HG03439 (cell line): ENCODE results near the gene LYPLAL1.
"Not testable (repeated sequence)": the region's sequence is repeated elsewhere in the genome, so short reads cannot be mapped to it uniquely, and the experiment has no call there.

ENCODE experiments used
- ATAC-seq: cut with Tn5 transposase; IDR thresholded peaks from one replicate; pipeline ENCODE4 v1.9.1; 2021; ENCODE audit warnings: mild to moderate bottlenecking, moderate library complexity; ENCODE audit not compliant: unreplicated experiment

The LYPLAL1 gene

DNA sequence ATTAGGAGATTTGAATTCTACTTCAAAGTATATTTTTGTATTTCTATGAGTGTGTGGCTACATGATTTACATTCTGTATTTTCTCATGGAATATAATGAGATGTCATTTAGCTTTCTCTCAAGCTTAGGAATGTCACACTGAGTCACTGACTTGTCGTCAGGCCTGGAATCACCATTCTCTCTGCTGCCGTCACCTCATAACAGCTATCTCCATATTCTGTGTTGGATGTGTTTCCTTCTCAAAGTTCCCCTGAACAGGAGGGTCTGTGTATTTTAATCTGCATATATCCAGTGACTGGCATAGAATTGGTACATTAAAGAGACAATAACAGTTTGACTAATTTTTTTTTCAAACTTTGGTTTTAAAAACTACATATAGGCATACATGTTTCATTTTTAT is 35.9 kb downstream of the LYPLAL1 start:
- no peak for ATAC-seq

DNA sequence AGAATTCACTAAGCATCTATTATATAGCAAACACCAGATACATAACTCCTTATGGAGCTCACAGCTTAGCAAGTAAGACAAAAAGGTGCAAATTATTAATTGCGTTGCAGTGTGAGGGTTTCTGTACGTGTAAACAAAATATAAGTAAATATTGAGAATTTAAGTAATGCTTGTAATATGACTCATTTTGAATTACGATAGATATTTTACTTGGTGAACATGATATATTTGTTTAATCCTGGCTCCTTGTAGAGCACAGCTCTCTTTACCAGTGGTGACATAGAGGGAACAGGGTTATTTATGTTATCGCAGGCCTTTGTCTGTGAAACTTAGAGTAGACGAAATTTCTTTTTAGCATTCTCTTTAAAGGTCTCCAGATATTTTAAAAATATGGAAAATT is 36.4 kb downstream of the LYPLAL1 start:
- no peak for ATAC-seq

DNA sequence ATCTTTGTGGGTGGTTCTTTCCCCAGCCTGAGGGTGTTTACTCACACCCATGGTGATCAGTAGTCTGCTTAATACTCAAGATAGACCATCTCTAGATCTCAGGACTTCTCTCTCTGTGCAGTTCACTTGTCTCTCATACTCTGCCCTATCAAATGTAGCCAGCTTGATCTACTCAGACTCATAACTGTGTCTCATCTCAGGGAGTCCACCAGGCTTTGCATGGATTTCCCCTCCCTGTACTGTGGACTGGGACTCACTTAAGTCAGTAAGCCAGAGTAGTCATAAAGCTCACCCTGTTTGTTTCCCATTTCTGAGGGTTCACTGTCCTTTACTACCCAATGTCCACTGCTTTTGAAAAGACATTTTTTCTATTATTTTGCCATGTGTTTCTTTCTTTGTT is 41.8 kb downstream of the LYPLAL1 start:
- ATAC-seq = no peak

DNA sequence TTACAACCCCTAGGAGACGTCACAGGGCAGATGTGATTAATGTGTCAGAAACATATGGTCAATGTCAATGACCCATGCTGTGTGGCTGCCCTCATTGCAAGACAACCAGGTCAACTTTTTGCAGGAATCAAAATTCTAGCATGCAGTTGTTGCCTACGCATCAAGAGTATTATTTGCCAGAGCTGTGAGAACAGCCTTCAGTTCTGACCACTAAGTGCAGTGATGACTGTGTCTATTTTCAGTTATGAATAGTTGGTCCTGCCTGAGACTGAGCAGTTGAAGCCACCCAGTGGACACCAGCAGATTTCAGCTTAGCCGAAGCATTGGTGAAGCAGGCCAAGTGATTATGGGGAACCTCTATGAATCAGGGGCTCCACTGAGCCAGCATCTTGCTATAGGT is 47.3 kb downstream of the LYPLAL1 start:
- peak; percentile 99 for ATAC-seq

DNA sequence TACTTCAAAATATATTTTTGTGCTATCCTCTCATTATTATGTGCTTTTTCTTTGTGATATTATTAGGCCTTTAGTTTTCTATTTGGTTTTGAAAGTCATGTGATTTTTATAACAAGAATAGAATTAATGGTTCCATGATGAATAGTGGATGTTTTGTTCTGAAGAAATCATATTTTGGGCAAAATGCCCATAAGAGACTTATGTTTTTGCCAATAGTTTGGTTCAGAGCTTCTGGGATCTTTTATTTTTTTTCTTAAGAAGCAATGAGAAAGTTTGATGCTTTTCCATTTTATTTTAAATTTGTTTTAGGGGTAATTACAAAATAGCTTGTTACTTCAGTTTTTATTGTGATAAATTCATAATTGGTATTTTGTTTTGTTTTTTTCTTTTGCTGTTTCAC is 49.8 kb downstream of the LYPLAL1 start:
- ATAC-seq = no peak

GRCh38 chr1:219226196-219226595 is 52.5 kb downstream of the LYPLAL1 start:
- no peak for ATAC-seq

DNA sequence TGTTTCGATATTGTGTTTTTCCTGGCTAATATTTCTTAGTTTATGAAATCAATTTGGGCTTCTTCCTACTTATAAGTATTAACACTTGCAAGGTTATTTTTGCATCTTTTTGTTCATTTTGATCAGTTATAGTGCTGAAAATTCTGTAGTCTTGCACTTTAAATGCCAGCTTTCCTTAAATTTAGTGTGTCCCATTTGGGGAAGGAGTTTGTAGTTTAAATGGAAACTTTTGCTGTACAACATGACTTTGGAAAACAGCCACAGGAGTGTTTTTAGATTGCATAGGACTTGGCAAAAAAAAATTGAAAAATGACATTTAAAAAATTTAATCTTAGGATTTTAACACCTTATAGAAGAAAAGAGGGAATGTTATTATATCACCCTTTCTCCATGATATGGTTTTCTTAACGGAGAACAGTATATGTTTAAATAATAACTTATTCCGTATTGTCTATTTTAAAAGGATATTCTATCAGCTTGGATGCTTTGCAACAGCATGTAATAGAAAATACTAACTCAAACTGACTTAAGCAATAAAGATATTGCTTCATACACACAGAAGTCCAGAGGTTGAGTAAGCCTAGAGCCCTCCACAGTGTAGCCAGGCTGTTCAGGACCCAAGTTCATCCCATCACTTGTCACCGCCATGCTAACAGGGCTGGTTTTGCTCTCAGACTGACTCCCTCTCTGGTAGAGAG is 53.8 kb downstream of the LYPLAL1 start:
- no peak for ATAC-seq

DNA sequence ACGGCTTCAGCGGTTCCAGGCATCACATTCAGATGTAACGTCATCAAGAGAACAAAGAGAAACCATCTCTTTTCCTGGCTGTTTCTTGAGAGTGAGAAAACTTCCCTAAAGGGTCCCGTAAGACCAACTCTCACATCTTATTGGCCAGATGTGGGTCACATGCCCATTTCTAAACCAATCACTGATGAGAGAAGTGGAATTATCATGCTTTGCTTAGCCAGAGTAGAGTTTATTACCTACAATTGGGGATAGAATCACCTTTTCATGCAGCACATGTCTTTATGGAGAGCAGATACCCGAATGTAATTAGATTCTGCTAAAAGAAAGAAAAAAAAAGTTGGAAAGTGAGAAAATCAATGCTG is 54.4 kb downstream of the LYPLAL1 start:
- no peak for ATAC-seq

DNA sequence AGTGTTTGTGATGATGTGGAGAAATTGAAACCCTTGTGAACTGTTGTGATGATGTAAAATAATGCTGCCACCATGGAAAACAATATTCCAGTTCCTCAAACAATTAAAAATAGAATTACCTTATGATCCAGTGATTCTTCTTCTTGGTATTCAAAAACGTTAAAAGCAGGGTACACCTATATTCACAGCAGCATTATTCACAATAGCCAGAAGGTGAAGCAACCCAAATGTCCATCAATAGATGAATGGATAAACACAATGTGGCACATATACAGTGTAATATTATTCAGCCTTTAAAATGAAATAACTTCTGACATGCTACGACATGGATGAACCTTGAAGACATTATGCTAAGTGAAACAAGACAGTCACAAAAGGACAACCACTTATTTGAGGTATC is 59.2 kb downstream of the LYPLAL1 start:
- no peak for ATAC-seq

GRCh38 chr1:219235903-219236481 is 62.3 kb downstream of the LYPLAL1 start:
- ATAC-seq = no peak

- no peak for ATAC-seq
These were observed 63.4 kb downstream of the LYPLAL1 start for GRCh38 chr1:219236933-219237610.

DNA sequence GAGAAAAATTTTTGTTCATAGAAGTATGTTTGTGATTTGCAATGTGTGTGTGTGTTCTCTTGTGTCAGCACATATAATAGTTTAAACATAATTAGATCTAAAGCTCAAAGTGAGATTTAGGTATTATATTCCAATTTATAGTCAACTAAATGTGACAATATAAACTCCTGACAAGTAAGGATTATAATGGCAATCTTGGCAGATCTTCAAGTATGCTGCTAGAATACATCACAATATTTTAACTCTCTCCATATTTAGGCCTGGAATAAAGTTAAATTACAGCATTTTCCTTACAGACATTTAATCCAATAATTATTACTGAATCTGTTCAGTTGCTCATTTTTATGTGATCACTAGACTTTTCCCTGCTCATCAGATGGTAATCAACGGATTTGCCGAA is 65.8 kb downstream of the LYPLAL1 start:
- no peak for ATAC-seq

GRCh38 chr1:219244864-219245263 is 71.2 kb downstream of the LYPLAL1 start:
- ATAC-seq = no peak

DNA sequence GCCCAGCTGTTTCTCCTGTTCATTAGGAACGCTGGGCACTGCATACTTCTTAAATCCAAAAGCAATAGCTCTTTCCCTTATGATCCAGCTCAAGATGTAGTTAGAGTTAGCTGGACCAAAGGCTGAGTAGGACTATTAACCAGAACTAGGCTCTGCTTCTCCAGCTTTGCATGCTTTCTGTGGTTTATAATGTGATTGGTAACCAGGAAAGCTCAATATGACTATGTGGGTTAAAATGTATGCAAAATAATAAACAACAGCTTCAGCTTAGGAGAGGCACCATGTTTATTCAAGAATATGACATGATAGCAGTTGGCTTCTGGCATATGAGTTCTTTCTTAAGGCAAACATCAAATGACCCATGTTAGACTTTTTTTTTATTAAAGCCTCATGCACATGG is 73.8 kb downstream of the LYPLAL1 start:
- no peak for ATAC-seq

- ATAC-seq = not testable (repeated sequence)
These were observed 76.8 kb downstream of the LYPLAL1 start for GRCh38 chr1:219250468-219250867.

DNA sequence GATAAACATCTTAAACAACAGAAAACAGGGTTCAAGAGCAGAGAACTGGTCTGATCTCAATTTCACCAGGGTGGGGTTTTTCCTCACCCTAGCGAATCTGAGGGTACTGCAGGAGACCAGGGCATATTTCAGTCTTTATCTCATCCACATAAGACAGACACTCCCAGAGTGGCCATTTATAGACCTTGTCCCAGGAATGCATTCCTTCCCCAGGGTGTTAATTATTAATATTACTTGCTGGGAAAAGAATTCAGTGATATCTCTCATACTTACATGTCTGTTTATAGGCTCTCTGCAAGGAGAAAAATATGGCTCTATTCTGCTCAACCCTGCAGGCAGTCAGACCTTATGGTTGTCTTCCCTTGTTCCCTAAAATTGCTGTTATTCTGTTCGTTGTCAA is 84.1 kb downstream of the LYPLAL1 start:
- no peak for ATAC-seq

DNA sequence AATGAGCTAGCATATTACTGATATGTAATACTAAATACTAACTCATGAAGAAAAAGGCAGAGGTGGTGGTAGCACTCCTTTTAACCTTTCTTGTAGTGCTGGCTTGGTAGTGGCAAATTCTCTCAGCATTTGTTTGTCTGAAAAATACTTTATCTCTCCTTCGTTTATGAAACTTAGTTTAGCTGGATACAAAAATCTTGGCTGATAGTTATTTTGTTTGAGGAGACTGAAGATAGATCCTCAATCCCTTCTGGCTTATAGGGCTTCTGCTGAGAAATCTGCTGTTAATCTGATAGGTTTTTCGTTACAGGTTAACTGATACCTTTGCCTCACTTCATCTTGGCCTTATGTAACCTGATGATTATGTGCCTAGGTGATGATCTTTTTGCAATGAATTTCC is 87.8 kb downstream of the LYPLAL1 start:
- no peak for ATAC-seq
